ENCODE measurements around the gene RPN1.

- TF ChIP-seq POLR2A (IDR thresholded peaks at IDR 0.05; ENCODE audit: low read depth, low read length) (no peak), TAF1 (IDR thresholded peaks at IDR 0.05; ENCODE audit: borderline replicate concordance, low read depth, low read length) (no peak), POLR2AphosphoS5 (IDR thresholded peaks at IDR 0.05; ENCODE audit: low read depth, low read length) (no peak)
Observed at GRCh38 chr3:128584412-128585020, 66.1 kb downstream of the RPN1 start.
